T-helper 1 cell (primary cell): Measurements from ENCODE around the gene AFF4.
A peak's percentile ranks its signal among the peaks of the same experiment; 100 is the strongest.
"Not testable (repeated sequence)": the region's sequence is repeated elsewhere in the genome, so short reads cannot be mapped to it uniquely, and the experiment has no call there.

ENCODE experiments used
- DNase-seq, 5 donors: peaks; one replicate each; pipeline ENCODE4 v3.0.0-alpha.2; 2012 to 2020

The AFF4 gene

DNA sequence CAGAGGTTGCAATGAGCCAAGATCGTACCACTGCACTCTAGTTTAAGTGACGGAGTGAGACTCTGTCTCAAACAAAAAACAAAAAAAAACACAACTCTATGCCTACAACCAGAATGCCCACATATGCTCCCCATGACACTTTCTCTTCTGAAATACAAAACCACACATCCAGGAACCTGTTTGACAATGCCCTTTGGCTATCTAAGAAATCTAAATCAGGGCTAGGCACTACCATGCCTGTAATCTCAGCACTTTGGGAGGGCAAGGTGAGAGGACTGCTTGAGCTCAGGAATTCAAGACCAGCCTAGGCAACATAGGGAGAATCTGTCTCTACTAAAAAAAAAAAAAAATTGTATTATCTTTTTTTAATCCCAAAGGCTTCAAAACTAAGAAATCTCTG is 10.6 kb downstream of the AFF4 start:
- DNase-seq, result no peak

DNA sequence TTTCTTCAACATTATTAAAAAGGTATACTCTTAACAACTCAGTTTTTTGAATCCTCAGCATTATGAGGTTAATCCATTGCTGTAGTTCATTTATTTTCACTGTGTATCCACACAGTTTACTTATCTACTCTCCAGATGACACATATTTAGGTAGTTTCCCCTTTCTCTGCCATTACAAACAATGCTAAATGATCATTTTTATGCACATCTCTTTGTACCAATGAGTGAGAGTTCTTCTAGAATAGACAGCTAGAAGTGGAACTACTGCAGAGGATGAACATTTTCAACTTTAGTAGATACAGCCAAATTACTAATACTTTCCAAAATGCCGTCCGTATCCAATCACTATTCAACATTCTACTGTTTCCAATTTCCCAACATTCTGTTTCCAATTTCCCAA is 11.5 kb downstream of the AFF4 start:
- no peak for DNase-seq

DNA sequence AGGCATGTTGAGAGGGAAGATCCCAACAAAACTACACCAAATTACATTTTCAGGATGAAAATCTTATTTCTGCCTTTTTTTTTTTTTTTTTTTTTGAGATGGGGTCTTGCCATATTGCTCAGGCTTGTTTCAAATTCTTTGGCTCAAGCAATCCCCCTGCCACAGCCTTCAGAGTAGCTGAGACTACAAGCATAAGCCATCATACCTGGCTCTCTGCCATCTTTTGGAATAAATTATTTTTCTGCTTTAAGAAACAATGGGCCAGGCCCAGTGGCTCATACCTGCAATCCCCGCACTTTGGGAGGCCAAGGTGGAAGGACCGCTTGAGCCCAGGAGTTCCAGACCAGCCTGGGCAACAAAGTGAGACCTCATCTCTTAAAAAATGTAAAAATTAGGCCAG is 14.3 kb downstream of the AFF4 start:
- no peak for DNase-seq

DNA sequence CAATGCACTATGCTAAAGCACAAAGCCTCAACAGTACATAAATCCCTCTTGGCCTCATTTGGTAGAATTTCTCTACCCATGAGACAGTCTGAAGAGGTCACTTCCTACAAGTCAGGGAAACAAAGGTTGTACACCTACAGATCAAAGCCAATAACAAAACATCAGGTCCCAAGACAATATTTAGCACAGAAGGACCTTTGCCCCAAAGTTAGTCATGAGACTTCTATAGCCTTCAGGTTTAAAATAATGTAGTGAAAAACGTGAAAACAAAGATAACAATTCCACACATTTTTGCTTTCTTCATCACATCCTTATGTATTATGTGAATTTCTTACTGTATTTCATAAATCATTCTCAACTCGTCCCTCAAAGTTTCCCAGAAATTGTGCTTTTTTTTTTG is 15.8 kb downstream of the AFF4 start:
- DNase-seq, result no peak

DNA sequence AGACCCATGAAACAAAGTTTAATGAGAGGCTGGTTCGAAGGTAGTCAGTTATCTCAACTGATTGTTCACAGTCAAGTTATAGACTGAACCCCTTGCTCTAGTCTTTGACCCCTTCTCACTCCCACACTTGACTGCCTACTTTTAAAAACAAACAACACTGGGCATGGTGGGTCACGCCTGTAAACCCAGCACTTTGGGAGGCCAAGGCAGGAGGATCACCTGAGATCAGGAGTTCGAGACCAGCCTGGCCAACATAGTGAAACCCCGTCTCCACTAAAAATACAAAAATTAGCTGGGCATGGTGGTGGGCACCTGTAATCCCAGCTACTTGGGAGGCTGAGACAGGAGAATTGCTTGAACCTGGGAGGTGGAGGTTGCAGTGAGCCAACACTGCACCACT is 18.1 kb downstream of the AFF4 start:
- not testable (repeated sequence) for DNase-seq

DNA sequence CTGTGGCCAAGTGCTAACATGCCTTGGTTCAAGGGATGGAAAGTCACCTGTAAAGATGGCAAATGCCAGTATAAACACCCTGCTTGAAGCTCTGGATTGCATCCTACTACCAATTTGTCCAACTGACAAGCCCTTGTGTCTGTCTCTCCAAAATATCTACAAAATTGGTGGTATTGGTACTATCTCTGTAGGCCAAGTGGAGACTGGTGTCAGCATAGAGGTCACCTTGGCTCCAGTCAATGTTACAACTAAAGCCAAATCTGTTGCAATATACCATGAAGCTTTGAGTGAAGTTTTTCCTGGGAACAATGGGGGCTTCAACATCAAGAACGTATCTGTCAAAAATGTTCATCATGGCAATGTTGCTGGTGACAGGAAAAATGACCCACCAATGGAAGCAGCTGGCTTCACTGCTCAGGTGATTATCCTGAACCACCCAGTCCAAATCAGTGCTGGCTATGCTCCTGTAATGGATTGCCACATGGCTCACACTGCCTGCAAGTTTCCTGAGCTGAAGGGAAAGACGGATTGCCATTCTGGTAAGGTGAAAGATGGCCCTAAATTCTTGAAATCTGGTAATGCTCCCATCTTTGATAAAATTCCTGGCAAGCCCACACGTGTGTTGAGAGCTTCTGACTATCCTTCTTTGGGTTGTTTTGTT is 19.9 kb downstream of the AFF4 start:
- no peak for DNase-seq

DNA sequence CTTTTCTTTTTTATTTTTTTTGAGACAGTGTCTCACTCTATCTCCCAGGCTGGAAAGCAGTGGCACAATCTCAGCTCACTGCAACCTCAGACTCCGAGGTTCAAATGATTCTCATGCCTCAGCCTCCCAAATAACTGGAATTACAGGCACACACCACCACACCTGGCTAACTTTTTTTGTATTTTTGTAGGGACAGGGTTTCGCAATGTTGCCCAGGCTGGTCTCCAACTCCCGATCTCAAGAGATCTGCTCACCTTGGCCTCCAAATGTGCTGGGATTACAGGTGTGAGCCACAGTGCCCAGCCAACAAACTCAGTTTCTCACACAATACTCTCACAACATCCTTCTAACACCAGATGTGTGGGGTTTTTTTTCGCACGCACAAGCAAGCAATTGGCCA is 22.1 kb downstream of the AFF4 start:
- no peak for DNase-seq

DNA sequence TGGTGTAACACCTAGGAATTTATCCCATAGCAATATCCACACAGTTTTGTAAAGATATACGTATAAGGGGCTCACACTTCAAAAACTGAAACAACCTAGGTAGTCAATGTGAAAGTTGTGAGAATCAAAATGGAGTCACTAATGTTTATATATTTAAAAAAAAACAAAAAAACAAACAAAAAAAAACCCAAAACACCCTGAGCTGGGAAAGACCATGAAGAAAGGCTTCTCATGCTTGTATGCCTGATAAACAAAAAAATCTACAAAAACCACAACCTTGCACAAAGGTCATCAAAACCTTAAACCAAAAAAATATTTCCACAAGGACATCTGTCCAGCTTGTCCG is 35.4 kb downstream of the AFF4 start:
- DNase-seq, result no peak

DNA sequence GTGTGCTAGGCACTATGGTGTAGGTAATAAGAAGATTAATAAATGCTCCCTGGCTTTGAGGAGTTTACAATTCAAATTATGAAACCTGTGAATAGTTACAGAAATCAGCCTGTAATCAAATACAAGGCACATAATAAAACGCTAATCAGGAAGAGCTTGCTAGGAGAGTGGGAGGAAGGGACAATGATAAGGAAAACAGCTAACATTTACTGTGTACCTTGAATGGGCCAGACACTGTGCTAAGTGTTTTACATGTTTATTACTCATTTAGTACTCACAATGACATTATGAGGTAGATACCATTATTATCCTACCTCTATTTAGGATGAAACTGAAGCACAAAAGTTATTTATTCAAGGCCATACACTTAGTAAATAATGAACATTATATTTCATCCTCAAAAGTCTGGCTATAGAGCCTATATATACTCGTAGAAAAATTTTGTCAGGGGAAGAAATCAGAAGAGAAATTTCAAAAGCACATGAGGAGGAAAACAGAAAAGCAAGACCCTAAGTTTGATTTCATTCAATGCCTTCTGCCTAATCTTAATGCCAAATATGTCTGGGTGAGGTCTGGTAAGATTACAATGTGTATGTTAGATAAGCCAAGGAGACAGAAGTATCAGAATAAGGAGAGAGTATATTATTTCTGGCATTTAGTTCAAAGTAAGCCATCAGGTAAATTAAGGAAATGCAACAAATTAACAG is 35.9 kb downstream of the AFF4 start:
- no peak for DNase-seq

DNA sequence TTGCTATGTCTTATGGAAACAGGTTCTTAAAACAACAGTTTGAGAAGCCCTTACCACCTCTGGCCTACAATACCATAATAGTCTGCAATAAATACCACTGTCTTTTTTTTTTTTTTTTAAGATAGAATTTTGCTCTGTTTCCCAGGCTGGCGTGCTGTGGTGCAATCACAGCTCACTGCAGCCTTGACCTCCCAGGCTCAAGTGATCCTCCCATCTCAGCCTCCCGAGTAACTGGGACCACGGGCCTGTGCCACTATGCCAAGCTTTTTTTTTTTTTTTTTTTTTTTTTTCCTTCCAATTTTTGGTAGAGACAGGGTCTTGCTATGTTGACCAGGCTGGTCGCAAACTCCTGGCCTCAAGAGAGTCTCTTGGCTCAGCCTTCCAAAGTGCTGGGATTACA is 37.0 kb downstream of the AFF4 start:
- DNase-seq, result no peak

DNA sequence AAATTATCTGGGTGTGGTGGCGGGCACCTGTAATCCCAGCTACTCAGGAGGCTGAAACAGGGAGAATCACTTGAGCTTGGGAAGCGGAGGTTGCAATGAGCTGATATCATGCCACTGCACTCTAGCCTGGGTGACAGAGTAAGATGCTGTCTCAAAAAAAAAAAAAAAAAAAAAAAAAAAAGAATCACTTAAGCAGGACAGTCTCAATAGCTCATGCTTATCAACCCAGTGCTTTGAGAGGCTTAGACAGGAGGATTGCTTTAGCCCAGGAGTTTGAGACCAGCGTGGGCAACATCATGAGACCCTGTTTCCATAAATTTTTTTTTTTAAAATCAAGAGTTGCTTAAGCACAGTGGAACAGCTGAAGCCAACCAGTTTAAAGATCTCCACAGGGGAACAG is 47.3 kb downstream of the AFF4 start:
- no peak for DNase-seq

DNA sequence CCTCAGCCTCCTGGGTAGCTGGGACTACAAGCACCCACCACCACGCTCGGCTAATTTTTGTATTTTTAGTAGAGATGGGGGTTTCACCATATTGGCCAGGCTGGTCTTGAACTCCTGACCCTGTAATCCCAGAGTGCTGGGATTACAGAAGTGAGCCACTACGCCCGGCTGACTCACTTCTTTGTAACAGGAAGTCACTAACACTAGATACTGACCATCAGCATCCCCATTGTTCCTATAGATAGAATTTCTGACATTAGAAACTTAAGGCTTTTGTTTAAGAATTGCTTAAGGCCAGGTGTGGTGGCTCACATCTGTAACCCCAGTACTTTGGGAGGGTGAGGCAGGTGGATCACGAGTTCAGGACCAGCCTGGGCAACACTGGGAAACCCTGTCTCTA is 47.8 kb downstream of the AFF4 start:
- no peak for DNase-seq

DNA sequence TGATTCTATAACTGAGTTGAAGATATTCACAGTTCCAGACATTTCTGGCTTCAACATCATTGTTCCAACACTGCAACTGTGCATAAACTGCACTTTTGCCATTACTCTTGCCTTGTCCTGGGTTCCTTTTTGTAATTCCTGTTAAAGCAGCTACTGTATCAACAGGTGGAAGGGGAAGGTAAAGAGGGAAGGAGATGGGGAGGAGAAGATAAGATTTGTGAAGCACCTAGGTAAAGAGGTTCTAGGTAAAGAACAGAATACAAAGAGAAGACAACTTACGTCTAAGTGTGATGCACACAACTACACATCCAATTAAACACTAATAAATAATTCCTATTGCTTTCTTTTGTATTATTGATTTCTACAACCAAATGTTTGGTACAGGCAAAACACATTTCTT is 53.7 kb downstream of the AFF4 start:
- DNase-seq, result no peak

DNA sequence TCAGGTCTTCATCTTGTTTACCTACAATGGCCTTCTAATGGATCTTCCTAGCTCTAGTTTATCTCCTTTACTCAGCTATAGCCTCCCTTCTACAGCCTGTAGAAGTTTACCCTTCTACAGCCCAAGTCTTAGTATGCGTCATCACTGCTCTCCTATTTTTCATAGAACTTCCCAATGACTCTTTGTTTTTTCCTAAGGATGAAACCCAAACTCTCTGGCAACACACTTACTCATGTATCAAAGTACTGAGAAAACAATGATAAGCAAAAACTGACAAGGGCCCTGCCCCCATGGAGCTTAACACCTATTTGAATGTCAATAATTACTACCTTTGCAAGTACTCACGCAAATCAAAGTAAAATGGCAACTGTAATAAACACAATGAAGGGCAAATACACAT is 56.3 kb downstream of the AFF4 start:
- no peak for DNase-seq

DNA sequence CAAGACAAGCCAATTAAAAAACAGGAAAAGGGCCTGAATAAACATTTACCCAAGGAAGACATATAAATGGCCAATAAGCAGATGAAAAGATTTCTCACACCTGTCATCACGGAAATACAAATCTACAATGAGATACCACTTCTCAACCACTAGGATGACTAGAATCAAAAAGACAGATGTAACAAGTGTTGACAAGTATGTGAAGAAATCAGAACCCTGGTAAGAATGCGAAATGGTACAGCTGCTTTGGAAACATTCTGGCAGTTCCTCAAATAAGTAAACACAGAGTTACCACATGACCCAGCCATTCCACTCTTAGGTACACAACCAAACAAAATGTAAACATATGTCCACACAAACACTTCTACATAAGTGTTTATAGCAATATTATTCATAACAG is 57.5 kb downstream of the AFF4 start:
- DNase-seq, result no peak

DNA sequence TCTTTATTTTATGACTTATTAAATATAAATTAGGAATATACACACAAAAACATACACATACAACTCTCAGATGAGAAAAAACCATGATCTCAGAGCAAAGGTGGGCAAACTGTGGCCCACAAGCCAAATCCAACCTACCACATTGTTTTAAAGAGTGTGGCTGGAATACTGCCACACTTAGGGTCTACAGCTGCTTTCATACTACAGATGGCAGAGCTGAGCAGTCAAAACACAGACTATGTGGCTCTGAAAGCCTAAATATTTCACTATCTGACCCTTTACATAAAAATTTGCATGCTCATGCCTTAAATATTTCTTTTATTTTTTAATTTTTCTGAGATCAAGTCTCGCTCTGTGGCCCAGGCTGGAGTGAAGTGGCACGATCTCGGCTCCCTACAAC is 61.7 kb downstream of the AFF4 start:
- DNase-seq, result no peak

DNA sequence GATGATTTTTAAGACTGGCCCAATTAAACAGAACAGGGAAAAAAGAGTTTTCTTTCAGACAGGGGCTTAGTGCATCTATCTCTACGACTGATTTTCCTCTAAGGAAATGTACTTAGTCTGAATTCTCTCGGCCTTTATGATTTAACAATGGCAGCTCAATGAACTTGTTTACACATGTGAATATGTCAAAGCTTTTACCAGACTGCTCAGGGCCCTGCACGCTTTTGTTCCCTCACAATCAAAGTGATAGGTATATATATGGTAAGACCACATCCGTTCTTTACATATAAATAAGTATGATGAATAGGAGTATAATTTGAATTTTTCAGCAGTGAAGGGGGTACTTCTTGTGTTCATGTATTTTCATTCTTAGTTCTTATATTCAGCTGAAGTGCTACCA is 62.4 kb downstream of the AFF4 start:
- DNase-seq, result no peak

DNA sequence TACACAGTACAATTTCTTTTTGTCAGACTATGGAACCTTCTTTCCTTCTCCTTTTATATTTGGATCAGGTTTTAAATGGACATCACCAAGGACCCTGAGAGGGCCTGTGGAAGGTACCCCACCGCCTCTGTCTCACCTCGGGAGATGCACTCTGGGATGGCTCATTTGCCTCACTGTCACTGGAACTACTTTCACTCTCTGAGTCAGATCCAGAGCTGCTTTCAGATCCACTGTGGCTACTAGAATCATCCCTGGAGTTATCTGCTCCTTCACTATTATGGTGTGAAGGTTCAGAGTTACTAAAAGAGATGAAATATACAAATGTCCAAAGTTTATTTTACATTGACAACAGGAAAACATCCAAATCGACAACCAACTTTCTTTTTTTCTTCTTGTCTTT is 65.3 kb downstream of the AFF4 start:
- no peak for DNase-seq

DNA sequence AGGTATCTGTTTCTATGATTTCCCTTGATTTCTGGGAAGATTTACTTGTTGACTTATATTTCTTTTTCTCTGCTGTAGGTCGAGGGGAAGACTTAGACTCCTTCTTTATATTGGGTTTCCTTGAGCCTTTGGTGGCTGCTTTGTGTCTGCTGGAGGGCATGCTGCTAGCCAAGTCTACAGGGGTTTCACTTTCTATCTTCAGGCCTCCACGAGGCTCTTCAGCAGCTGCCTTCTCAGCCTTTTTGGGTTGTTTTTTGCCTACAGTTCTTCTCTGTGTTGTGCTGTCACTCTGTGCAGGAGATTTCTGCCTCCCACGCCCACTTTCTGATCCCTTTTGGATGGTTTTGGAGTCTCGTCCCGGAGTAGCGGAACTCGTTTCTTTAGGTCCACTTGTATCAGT is 66.7 kb downstream of the AFF4 start:
- DNase-seq, result peak in 1 of 5 donors; percentile 8

DNA sequence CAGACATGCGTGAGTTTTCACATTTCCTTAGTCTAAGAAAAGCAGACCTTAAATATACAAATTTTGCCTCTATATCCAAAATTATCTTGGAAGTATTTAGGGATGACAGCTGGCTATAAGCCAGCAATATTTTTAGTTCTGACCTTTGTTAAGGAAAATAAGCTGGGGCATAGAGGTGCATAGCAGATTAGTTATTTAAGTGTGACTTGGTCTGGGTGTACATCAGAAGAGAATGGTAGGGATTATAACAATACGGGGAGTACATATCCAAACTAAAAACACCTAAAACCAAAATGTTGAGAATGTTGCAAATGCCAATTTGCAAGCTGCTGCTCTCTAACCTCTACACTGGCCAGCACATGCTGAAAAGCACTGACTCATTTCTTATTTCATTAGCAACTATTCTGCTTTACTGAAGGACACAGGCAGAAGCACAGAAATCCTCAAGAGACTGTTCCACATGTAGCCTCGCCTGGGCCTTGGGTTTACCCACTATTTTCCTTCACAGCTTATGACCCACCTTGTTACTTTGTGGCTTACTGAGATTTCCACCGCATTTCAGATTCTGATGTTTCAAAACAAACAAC is 67.6 kb downstream of the AFF4 start:
- no peak for DNase-seq

DNA sequence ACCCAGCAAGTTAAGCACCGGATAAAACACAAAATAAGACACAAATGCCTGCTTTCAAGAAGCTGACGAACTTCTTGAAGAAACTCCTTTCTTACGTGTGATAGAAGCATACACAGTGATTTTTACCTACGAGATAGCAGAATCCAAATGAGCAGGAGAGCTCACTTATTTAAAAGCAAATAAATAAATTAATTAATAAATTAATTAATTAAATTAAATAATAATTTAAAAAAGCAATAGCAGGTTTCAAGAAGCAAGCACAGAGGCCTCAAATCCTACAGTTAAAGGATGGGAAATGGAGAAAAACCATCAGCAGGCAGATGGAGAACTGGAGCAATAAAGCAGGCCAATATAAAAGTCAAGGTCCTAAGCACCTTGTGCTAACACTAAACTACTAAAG is 72.6 kb downstream of the AFF4 start:
- no peak for DNase-seq

DNA sequence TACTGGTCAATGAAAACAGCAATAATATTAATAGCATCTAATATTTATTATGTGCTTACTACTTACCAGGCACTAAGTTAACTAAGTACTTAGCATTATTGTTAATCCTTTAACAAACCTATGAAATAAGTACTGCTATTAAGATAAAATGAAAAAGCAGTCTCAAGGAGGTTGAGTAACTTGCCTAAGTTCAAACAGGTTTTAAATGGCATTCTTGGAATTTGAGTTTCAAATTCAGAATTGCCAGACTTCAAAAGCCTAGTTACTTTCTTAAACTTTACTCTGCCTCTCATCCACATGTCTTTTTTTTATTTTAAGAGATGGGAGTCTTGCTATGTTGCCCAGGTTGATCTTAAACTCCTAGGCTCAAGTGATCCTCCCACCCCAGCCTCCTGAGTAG is 73.9 kb downstream of the AFF4 start:
- no peak for DNase-seq

DNA sequence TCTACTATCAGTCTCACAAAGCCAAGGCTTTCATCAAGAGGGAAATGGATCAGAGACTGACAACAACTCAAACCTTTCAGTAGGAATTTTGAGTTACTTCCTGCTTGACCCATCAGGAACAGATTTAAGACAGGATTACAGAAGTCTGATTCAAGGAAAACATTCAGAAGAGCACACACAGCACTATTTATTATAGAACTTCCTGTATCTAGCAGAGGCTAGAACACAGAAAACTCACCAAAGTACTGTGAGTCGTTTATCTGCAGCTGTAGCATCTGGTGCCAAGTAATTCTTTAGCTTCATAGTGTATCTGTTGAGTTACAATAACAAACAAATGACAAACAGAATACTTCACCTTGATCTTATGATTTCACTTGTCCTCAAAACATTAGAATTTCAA is 76.2 kb downstream of the AFF4 start:
- DNase-seq, result no peak

DNA sequence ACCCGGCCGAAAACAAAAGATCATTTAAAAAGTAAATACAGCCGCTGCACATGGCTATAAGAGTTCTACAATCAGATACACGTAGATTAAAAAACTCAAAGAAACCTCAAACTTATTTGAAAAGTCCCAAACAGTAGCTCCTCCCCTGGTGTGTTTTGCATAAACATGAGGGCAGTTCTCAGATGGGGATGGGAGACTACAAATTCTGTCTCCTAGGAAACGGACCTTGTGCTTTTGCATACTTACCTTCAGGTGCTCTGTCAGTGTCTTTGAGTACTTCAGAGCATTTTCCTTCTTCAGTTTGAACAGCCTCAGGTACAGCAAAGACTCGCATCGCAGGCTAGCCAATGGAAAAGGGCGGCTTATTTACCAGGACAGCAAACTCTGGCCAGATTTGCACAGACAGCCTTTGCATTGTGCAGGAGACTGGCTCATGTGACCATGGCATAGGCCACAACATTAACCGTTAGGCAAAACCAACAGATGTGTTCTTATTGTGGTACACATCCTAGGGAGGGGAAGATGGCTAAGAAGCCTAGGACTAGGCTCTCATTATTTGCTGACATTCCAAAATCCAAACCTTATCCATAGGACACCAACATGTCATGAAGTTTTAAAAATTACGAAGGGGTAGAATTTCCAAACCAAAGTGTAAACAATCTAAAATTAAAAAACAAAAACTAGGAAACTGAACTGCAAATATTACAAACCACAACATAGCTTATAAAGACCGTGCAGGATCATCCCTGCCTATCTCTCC is 77.2 kb downstream of the AFF4 start:
- DNase-seq, result no peak
